ENCODE results near the gene MED9. TPM values are rescaled to one million over a fixed set of nuclear protein-coding genes. Genes with fewer than 3 reads are reported as not detected.

Gene MED9
- polyA plus RNA-seq, 5 donors: 14.5 to 17.7 (median 16.6) TPM

GRCh38 chr17:17502741-17503565 is 26.2 kb downstream of the MED9 start:
- no peak for DNase-seq

- no peak for DNase-seq
Measured at GRCh38 chr17:17503566-17504130, 26.8 kb downstream of the MED9 start.

- no peak for DNase-seq
Measured at GRCh38 chr17:17504341-17505140, 27.7 kb downstream of the MED9 start.

- no peak for DNase-seq
Measured at GRCh38 chr17:17505151-17505550, 28.4 kb downstream of the MED9 start.

- no peak for DNase-seq
Measured at GRCh38 chr17:17505610-17506171, 28.9 kb downstream of the MED9 start.

GRCh38 chr17:17506181-17506741 is 29.5 kb downstream of the MED9 start:
- DNase-seq: no peak

GRCh38 chr17:17506893-17507464 is 30.2 kb downstream of the MED9 start:
- DNase-seq: peak in 1 of 2 donors; percentile 16

GRCh38 chr17:17507465-17508011 is 30.7 kb downstream of the MED9 start:
- no peak for DNase-seq

- DNase-seq: no peak
Measured at GRCh38 chr17:17508019-17508535, 31.3 kb downstream of the MED9 start.

- no peak for DNase-seq
Measured at GRCh38 chr17:17508646-17509591, 32.1 kb downstream of the MED9 start.

- DNase-seq: no peak
Measured at GRCh38 chr17:17509601-17510425, 33.0 kb downstream of the MED9 start.

- DNase-seq: no peak
Measured at GRCh38 chr17:17510456-17511292, 33.9 kb downstream of the MED9 start.

- DNase-seq: no peak
Measured at GRCh38 chr17:17511293-17511741, 34.5 kb downstream of the MED9 start.

GRCh38 chr17:17511881-17512858 is 35.4 kb downstream of the MED9 start:
- DNase-seq: no peak

GRCh38 chr17:17512866-17513265 is 36.1 kb downstream of the MED9 start:
- no peak for DNase-seq

- DNase-seq: no peak
Measured at GRCh38 chr17:17513626-17514025, 36.8 kb downstream of the MED9 start.

All from right lung (tissue), 5 donors.